ENCODE data around the gene LNPEP. TPM values are rescaled to one million over a fixed set of nuclear protein-coding genes. Genes with fewer than 3 reads are reported as not detected.

Gene LNPEP
- total RNA-seq, 1 donor from 2014 or later = 57.4 TPM

DNA sequence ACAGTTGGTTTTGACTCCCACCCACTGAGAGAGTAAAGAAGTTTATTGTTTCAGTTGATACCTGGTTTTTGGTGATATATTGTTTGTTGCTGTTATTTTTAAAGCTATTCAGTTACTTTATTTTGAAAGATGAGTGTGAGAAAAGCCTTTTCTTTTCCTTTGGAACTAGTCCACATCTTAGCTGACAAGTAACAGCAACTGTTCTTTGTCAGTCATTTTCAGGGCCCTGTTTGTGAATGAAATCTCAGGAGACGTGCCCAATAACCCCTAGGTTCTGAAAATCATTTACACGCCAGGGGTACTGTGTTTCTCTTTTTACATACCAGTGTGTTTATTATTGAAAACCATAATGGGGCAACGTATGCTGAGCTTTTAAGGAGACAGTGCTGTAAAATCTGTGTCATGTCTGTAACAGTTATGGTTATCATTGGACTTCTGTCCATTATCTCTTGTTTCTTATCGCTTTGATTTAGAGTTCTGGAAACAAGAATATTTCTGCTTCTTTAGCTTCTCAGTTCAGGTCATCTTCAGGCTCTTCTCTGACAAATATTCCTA lies 131.5 kb downstream of the LNPEP start:
- H3K27ac ChIP-seq (ENCODE audit: low read depth, low read length) = no peak overlapping the region
- H3K4me3 ChIP-seq (ENCODE audit: low read length in 3 of 3) = no peak overlapping the region
- H3K4me1 ChIP-seq (ENCODE audit: control insufficient read depth in 3 of 3, insufficient read depth in 3 of 3, low read length in 3 of 3) = peaks cover 0 to 6% (median under 1%) of the 10 kb centered on the region in 3 donors
- no peaks in the 10 kb centered on the region for H3K27me3 ChIP-seq (ENCODE audit: control insufficient read depth in 3 of 3, insufficient read depth in 3 of 3, low read length in 3 of 3)
- H3K36me3 ChIP-seq (ENCODE audit: control insufficient read depth in 3 of 3, insufficient read depth in 3 of 3, low read length in 3 of 3) = no peaks in the 10 kb centered on the region
- no peak overlapping the region for H3K9ac ChIP-seq (ENCODE audit: low read depth in 1 of 3, low read length in 3 of 3)
- no peaks in the 10 kb centered on the region for H3K9me3 ChIP-seq (ENCODE audit: control insufficient read depth in 3 of 3, low read length in 3 of 3)

DNA sequence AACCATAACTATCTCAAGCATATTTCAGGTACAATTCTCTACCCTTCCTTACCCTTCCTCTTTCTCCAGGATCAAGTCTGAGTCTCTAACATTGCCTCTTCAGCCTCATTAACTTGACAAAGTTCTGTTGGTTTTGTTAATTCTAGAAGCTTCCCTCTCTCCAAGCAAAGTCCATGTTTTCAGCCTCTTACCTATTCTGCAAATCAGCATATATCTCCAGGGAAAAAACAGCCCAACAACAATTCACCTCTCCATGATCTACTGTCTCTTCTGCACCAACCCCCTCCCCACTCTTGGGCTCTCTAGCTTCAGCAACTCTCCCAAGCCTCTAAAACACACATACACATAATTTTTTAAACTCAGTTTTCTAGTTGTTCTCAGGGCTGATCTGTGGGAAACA lies 134.4 kb downstream of the LNPEP start:
- Histone ChIP-seq H3K36me3 (ENCODE audit: control insufficient read depth in 3 of 3, insufficient read depth in 3 of 3, low read length in 3 of 3) (no peaks in the 10 kb centered on the region), H3K4me3 (ENCODE audit: low read length in 3 of 3) (no peak overlapping the region), H3K27ac (ENCODE audit: low read depth, low read length) (no peak overlapping the region), H3K9ac (ENCODE audit: low read depth in 1 of 3, low read length in 3 of 3) (no peak overlapping the region), H3K4me1 (ENCODE audit: control insufficient read depth in 3 of 3, insufficient read depth in 3 of 3, low read length in 3 of 3) (peaks cover 0 to 8% (median 0%) of the 10 kb centered on the region in 3 donors), H3K9me3 (ENCODE audit: control insufficient read depth in 3 of 3, low read length in 3 of 3) (no peaks in the 10 kb centered on the region), H3K27me3 (ENCODE audit: control insufficient read depth in 3 of 3, insufficient read depth in 3 of 3, low read length in 3 of 3) (no peaks in the 10 kb centered on the region)

DNA sequence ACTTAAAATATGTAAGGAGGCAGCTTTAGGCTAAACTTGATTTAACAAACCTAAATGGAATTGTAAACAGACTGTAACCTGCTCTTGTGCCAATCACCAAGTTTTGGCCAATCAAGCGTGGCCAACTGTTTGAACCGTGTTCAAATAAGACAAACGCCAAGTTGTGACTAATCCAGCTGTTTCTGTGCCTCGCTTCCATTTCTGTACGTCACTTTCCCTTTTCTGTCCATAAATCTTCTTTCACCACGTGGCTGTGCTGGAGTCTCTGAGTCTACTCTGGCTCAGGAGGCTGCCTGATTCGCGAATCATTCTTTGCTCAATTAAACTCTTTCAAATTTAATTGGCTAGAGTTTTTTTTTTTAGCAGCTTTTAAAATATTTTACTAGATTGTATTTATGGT lies 135.2 kb downstream of the LNPEP start:
- H3K36me3 ChIP-seq (ENCODE audit: control insufficient read depth in 3 of 3, insufficient read depth in 3 of 3, low read length in 3 of 3) = no peaks in the 10 kb centered on the region
- H3K9ac ChIP-seq (ENCODE audit: low read depth in 1 of 3, low read length in 3 of 3) = no peak overlapping the region
- peaks cover 0 to 8% (median 0%) of the 10 kb centered on the region in 3 donors for H3K4me1 ChIP-seq (ENCODE audit: control insufficient read depth in 3 of 3, insufficient read depth in 3 of 3, low read length in 3 of 3)
- no peaks in the 10 kb centered on the region for H3K27me3 ChIP-seq (ENCODE audit: control insufficient read depth in 3 of 3, insufficient read depth in 3 of 3, low read length in 3 of 3)
- no peaks in the 10 kb centered on the region for H3K9me3 ChIP-seq (ENCODE audit: control insufficient read depth in 3 of 3, low read length in 3 of 3)
- H3K4me3 ChIP-seq (ENCODE audit: low read length in 3 of 3) = no peak overlapping the region
- H3K27ac ChIP-seq (ENCODE audit: low read depth, low read length) = no peak overlapping the region

DNA sequence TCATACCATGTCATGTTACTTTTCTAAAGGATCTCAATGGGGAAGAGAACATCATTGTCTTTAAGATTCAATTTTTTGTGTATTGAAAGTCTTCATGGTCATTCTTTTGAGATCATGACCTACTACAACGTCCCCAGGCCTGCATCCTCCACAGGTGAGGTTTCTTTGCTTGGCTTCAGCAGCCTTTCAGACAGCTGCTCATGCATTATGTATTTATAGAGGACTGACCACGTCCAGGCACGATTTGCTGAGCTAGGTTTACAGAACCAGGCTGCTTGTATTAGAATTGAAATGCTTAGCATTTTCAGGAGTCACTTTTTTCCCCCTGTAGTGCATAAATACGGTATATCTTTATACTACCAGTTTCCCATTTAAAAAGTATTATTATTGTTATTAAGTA lies 136.1 kb downstream of the LNPEP start:
- H3K4me3 ChIP-seq (ENCODE audit: low read length in 3 of 3) = no peak overlapping the region
- peaks cover 0 to 8% (median 0%) of the 10 kb centered on the region in 3 donors for H3K4me1 ChIP-seq (ENCODE audit: control insufficient read depth in 3 of 3, insufficient read depth in 3 of 3, low read length in 3 of 3)
- H3K27me3 ChIP-seq (ENCODE audit: control insufficient read depth in 3 of 3, insufficient read depth in 3 of 3, low read length in 3 of 3) = no peaks in the 10 kb centered on the region
- H3K27ac ChIP-seq (ENCODE audit: low read depth, low read length) = no peak overlapping the region
- no peak overlapping the region for H3K9ac ChIP-seq (ENCODE audit: low read depth in 1 of 3, low read length in 3 of 3)
- no peaks in the 10 kb centered on the region for H3K9me3 ChIP-seq (ENCODE audit: control insufficient read depth in 3 of 3, low read length in 3 of 3)
- H3K36me3 ChIP-seq (ENCODE audit: control insufficient read depth in 3 of 3, insufficient read depth in 3 of 3, low read length in 3 of 3) = no peaks in the 10 kb centered on the region

DNA sequence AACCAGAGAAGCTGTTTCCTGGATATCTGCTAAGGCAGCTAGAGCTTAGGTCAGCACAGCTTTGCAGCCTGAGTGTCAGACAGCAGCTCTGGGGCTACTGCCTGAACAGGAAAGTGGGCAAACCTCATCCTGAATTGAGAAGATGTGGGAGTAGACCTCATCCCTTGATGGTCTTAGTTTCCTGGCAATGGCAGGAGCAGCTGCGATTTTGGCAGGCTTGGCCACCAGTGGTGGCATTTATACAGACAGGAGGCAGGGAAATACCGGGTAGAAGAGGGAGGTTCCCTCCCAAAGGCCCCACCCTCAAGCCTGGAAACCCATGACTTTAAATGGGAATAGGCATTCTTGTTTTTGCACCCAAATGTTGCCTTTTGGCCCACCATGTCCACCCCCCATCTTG lies 136.8 kb downstream of the LNPEP start:
- no peak overlapping the region for H3K9ac ChIP-seq (ENCODE audit: low read depth in 1 of 3, low read length in 3 of 3)
- no peaks in the 10 kb centered on the region for H3K27me3 ChIP-seq (ENCODE audit: control insufficient read depth in 3 of 3, insufficient read depth in 3 of 3, low read length in 3 of 3)
- H3K4me3 ChIP-seq (ENCODE audit: low read length in 3 of 3) = no peak overlapping the region
- no peak overlapping the region for H3K27ac ChIP-seq (ENCODE audit: low read depth, low read length)
- no peaks in the 10 kb centered on the region for H3K36me3 ChIP-seq (ENCODE audit: control insufficient read depth in 3 of 3, insufficient read depth in 3 of 3, low read length in 3 of 3)
- H3K9me3 ChIP-seq (ENCODE audit: control insufficient read depth in 3 of 3, low read length in 3 of 3) = no peaks in the 10 kb centered on the region
- H3K4me1 ChIP-seq (ENCODE audit: control insufficient read depth in 3 of 3, insufficient read depth in 3 of 3, low read length in 3 of 3) = peaks cover 0 to 8% (median 0%) of the 10 kb centered on the region in 3 donors

DNA sequence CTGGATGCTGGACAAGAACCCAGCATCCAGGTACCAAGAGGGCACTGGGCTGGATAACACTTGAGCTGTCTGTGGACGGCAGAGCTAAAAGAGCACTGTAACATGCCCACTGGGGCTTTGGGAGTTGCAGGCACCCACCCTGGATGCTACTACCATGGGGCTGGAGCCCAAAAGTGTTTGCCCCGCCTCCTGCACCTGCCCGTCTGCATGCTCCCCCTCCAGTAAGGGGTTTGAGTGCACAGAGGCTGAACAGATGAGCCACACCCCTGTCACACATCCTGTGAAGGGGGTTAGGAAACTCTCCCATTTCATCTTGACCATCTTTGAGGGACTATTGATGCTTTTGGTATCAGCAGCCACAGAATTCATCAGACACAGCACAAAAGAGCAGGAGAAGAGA lies 137.5 kb downstream of the LNPEP start:
- no peaks in the 10 kb centered on the region for H3K27me3 ChIP-seq (ENCODE audit: control insufficient read depth in 3 of 3, insufficient read depth in 3 of 3, low read length in 3 of 3)
- peaks cover 0 to 8% (median 0%) of the 10 kb centered on the region in 3 donors for H3K4me1 ChIP-seq (ENCODE audit: control insufficient read depth in 3 of 3, insufficient read depth in 3 of 3, low read length in 3 of 3)
- no peaks in the 10 kb centered on the region for H3K36me3 ChIP-seq (ENCODE audit: control insufficient read depth in 3 of 3, insufficient read depth in 3 of 3, low read length in 3 of 3)
- H3K9ac ChIP-seq (ENCODE audit: low read depth in 1 of 3, low read length in 3 of 3) = no peak overlapping the region
- H3K9me3 ChIP-seq (ENCODE audit: control insufficient read depth in 3 of 3, low read length in 3 of 3) = no peaks in the 10 kb centered on the region
- no peak overlapping the region for H3K4me3 ChIP-seq (ENCODE audit: low read length in 3 of 3)
- no peak overlapping the region for H3K27ac ChIP-seq (ENCODE audit: low read depth, low read length)

DNA sequence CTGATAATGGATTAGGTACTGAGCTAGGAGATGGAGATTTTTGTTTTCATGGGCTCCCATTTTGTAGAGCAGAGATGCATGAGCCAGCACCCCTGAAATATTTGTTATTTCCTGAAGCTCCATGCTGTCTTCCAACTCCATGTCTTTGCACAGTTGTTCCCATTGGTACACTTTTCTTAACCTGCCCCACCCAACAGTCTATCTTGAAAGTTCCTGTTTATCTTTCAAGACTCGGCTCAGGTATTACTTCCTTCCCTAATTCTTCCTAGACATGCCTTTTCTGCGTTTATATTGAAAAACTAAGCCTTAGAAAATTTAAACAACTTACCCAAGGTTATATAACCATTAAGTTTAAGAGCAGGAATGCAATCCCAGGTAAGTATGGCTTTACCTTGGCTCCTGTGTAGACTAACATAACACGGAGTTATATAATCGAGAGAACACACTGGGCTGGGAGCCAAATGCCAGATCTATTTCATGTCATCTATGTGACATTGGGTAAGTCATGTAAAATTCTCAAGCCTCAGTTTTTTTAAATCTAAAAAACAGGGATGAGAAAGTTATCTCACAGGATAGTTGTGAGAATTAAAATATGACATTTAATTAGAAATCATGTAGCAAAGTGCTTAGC lies 139.1 kb downstream of the LNPEP start:
- Histone ChIP-seq H3K9me3 (ENCODE audit: control insufficient read depth in 3 of 3, low read length in 3 of 3) (no peaks in the 10 kb centered on the region), H3K36me3 (ENCODE audit: control insufficient read depth in 3 of 3, insufficient read depth in 3 of 3, low read length in 3 of 3) (no peaks in the 10 kb centered on the region), H3K4me1 (ENCODE audit: control insufficient read depth in 3 of 3, insufficient read depth in 3 of 3, low read length in 3 of 3) (peaks cover 0 to 8% (median 0%) of the 10 kb centered on the region in 3 donors), H3K27me3 (ENCODE audit: control insufficient read depth in 3 of 3, insufficient read depth in 3 of 3, low read length in 3 of 3) (no peaks in the 10 kb centered on the region), H3K27ac (ENCODE audit: low read depth, low read length) (no peak overlapping the region), H3K9ac (ENCODE audit: low read depth in 1 of 3, low read length in 3 of 3) (no peak overlapping the region), H3K4me3 (ENCODE audit: low read length in 3 of 3) (no peak overlapping the region)

DNA sequence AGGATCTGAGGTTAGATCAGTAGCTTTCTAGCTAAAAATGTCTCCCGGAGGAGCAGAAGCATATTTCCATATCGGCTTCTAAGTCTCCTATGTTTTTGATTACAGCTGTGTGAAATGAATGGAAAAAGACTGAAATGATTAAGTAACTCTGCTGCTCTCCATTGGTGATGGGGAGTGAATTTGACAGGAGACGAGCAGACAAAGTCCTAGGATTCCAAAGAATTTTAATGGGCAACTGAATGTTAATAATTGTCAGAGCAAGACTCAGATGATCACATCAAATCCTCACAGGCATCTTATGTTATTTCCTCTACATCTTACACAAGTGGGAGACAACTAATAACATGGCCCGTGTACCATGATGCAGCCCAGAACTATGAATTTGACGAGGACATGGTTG lies 139.8 kb downstream of the LNPEP start:
- Histone ChIP-seq H3K36me3 (ENCODE audit: control insufficient read depth in 3 of 3, insufficient read depth in 3 of 3, low read length in 3 of 3) (no peaks in the 10 kb centered on the region), H3K9ac (ENCODE audit: low read depth in 1 of 3, low read length in 3 of 3) (no peak overlapping the region)

DNA sequence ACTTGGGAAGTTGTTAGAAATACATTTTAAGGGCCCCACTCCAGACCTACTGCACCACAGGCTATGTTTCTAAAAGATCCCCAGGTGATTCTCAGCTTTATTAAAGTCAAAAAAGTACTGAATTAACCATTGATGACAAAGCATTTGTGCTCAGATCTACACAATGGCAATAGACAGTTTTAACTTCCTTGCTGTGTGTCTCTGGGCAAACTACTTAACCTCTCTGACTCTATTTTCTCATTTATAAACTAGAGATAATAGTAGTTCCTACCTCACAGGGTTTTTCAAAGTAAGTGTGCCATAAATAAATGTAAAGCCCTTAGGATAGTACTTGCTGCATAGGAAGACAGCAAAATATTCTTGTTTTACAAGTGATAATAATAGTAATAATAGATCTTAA lies 140.2 kb downstream of the LNPEP start:
- H3K4me3 ChIP-seq (ENCODE audit: low read length in 3 of 3) = no peak overlapping the region
- H3K4me1 ChIP-seq (ENCODE audit: control insufficient read depth in 3 of 3, insufficient read depth in 3 of 3, low read length in 3 of 3) = peaks cover 0 to 8% (median 0%) of the 10 kb centered on the region in 3 donors
- H3K27me3 ChIP-seq (ENCODE audit: control insufficient read depth in 3 of 3, insufficient read depth in 3 of 3, low read length in 3 of 3) = no peaks in the 10 kb centered on the region
- H3K36me3 ChIP-seq (ENCODE audit: control insufficient read depth in 3 of 3, insufficient read depth in 3 of 3, low read length in 3 of 3) = no peaks in the 10 kb centered on the region
- no peaks in the 10 kb centered on the region for H3K9me3 ChIP-seq (ENCODE audit: control insufficient read depth in 3 of 3, low read length in 3 of 3)
- H3K9ac ChIP-seq (ENCODE audit: low read depth in 1 of 3, low read length in 3 of 3) = no peak overlapping the region
- no peak overlapping the region for H3K27ac ChIP-seq (ENCODE audit: low read depth, low read length)

More for the DNA sequence above, 139.8 kb downstream of the LNPEP start:
- H3K27ac ChIP-seq (ENCODE audit: low read depth, low read length) = no peak overlapping the region
- no peak overlapping the region for H3K4me3 ChIP-seq (ENCODE audit: low read length in 3 of 3)
- H3K4me1 ChIP-seq (ENCODE audit: control insufficient read depth in 3 of 3, insufficient read depth in 3 of 3, low read length in 3 of 3) = peaks cover 0 to 8% (median 0%) of the 10 kb centered on the region in 3 donors
- H3K27me3 ChIP-seq (ENCODE audit: control insufficient read depth in 3 of 3, insufficient read depth in 3 of 3, low read length in 3 of 3) = no peaks in the 10 kb centered on the region
- H3K9me3 ChIP-seq (ENCODE audit: control insufficient read depth in 3 of 3, low read length in 3 of 3) = no peaks in the 10 kb centered on the region

DNA sequence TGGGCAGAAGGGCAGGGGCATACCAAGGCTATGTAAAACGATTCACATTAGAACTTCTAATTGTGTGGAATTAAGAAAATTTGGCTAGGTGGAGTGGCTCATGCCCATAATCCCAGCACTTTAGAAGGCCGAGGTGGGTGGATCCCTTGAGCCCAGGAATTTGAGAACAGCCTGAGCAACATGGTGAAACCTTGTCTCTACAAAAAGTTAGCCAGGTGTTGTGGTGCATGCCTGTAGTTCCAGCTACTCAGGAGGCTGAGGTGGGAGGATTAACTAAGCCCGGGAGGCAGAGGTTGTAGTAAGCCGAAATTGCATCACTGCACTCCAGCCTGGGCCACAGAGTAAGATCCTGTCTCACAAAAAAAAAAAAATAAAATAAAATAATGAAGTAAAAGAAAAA lies 141.4 kb downstream of the LNPEP start:
- no peaks in the 10 kb centered on the region for H3K36me3 ChIP-seq (ENCODE audit: control insufficient read depth in 3 of 3, insufficient read depth in 3 of 3, low read length in 3 of 3)
- H3K9me3 ChIP-seq (ENCODE audit: control insufficient read depth in 3 of 3, low read length in 3 of 3) = no peaks in the 10 kb centered on the region
- H3K27me3 ChIP-seq (ENCODE audit: control insufficient read depth in 3 of 3, insufficient read depth in 3 of 3, low read length in 3 of 3) = no peaks in the 10 kb centered on the region
- H3K9ac ChIP-seq (ENCODE audit: low read depth in 1 of 3, low read length in 3 of 3) = no peak overlapping the region
- H3K4me3 ChIP-seq (ENCODE audit: low read length in 3 of 3) = no peak overlapping the region
- no peak overlapping the region for H3K27ac ChIP-seq (ENCODE audit: low read depth, low read length)
- H3K4me1 ChIP-seq (ENCODE audit: control insufficient read depth in 3 of 3, insufficient read depth in 3 of 3, low read length in 3 of 3) = peaks cover 0 to 4% (median 0%) of the 10 kb centered on the region in 3 donors
